Activated CD8-positive, alpha-beta memory T cell treated with anti-CD3 and anti-CD28 coated beads, Interleukin-2, amount 50 U/mL, for 48 hours (primary cell): ENCODE data around the gene TRRAP.

Source experiments
- DNase-seq: peaks from one replicate; pipeline ENCODE4 v3.0.0-alpha.2; 2020

The TRRAP gene

DNA sequence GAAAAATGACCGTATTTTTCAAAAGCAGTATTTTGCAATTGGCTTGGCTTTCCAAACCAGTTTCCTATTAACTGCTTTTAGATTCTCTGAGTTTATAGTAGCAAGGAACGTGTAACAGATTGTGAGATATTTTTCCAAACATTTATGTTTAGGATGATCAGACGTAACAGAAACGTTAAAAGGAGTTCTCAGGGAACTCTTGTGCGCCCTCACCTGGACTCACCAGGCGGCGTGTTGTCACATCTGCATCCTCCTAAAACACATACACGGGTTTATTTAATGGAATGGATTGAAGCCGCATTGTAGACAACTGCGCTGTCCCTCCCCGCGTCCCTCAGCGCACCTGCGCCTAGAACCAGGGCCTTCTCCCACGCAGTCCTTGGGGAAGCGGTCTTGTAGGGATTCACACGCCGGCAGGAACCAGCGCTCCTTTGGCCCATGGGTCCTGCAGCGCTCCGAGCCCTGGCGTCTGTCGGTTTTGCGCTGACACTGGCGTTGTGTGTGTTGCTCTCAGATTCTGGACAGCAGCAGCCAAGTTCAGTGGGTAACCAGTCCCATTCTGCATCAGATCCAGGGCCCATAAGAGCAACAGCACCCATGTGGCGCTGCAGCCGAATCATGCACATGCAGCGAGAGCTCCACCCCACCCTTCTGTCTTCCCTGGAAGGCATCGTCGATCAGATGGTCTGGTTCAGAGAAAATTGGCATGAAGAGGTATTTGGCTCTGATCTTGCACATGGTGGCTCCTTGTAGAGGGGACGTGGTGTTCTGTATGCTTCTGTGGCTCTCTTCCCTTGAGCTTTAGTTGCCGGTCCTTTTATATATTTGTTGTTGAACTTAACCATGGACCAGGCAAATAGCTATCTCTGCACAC is 114.9 kb downstream of the TRRAP start:
- no peak for DNase-seq

DNA sequence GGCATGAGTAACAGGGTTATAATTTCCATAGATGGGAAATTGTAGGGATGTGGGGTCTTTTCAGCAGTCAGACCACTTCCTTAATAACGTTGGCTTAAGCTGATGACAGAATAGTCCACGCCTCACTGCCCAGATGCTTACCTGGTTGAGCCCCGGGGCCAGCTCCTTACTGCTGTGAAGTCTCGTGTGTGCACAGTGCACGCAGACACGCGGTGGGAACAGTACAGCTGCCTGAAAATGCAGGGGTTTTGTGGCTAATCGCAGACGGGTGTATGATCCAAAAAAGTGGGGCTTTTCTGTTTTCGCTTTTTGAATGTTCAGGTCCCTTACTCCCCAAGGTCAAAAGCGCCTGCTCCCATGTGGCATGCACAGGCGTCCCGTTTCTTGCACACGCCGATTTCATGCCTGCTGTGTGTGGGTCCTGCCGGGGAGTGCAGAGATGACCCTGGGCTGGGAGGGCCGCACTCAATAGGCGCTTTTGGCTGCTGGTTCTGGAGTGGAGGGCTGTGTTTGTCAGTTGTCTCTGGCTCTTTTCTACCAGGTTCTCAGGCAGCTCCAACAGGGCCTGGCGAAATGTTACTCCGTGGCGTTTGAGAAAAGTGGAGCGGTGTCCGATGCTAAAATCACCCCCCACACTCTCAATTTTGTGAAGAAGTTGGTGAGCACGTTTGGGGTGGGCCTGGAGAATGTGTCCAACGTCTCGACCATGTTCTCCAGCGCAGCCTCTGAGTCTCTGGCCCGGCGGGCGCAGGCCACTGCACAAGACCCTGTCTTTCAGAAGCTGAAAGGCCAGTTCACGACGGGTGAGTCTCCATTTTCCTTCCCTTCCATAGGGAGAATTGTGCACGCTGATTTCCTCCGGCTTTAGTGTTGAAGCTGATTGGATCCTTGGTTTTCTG is 116.0 kb downstream of the TRRAP start:
- peak; percentile 26 for DNase-seq

DNA sequence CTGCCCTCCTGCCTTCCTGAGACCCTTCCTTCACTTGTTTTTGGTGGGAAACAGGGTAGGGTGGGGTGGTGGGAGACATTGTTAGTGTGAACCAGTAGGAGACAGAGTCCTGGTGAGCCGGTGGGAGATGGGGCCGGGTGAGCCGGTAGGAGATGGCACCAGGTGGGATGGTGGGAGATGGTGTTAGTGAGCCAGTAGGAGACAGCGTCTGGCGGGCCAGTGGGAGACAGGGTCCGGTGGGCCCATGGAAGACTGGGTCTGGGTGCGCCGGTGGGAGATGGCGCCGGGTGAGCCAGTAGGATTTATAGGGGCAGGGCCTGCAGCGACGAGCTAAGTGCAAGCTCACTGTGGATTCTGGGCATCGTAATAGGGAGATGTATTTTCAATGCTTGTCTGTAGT is 116.8 kb downstream of the TRRAP start:
- DNase-seq = no peak

DNA sequence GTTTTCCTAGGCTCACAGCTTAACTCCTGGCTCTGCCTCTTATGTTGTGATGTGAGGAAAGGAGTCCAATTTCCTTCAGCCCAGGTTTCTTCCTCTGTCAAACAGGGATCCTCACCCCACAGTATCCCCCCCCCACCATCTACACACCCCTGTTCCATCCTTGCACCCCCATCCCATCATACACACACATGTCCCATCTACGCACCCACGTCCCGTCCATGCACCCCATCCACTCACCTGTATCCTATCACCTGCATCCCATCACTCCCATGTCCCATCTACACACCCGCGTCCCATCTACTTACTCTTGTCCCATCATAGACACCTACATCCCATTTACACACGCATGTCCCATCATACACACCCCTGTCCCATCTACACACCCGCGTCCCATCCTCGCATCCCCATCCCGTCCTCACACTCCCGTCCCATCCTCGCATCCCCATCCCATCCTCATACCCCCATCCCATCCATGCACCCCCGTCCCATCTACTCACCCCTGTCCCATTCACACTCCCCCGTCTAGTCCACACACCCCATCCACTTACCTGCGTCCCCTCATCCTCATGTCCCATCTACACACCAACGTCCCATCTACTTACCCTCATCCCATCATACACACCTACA is 117.3 kb downstream of the TRRAP start:
- no peak for DNase-seq

DNA sequence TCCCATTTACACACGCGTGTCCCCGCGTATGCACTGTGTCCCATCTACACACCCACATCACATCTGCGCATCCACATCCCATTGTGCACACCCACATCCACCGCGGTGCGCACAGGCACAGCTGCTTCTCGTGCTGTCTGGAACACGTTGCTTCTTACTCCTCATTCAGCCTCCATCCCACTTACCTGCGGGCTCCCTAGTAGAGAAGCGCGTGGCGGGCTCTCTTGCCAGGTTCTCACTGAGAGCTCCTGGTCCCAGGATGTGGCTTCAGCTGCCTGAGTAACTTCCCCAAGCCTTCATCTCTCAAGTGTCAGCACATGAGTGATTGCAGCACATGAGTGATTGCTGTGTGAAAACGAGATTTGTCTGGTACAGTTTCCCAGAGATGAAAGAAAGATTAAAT is 117.8 kb downstream of the TRRAP start:
- peak; percentile 59 for DNase-seq

DNA sequence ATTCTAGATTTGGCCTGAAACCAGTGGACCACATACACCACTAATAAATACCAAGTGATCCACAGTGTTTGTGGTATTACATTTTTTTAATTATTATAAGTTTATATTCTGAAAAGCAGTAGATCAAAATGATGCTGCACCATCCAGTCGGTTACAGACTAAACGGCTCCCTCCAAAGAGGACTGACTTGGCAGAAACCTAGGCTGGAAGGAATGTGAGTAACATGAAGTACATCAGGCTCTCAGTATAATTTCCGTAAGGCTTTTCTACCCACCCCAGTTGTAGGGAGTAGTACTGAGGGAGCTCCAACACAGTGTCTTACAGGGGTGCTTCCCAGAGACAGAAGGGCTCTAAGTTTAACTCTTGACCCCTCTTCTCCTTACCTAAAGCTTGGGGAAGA is 119.5 kb downstream of the TRRAP start:
- no peak for DNase-seq

DNA sequence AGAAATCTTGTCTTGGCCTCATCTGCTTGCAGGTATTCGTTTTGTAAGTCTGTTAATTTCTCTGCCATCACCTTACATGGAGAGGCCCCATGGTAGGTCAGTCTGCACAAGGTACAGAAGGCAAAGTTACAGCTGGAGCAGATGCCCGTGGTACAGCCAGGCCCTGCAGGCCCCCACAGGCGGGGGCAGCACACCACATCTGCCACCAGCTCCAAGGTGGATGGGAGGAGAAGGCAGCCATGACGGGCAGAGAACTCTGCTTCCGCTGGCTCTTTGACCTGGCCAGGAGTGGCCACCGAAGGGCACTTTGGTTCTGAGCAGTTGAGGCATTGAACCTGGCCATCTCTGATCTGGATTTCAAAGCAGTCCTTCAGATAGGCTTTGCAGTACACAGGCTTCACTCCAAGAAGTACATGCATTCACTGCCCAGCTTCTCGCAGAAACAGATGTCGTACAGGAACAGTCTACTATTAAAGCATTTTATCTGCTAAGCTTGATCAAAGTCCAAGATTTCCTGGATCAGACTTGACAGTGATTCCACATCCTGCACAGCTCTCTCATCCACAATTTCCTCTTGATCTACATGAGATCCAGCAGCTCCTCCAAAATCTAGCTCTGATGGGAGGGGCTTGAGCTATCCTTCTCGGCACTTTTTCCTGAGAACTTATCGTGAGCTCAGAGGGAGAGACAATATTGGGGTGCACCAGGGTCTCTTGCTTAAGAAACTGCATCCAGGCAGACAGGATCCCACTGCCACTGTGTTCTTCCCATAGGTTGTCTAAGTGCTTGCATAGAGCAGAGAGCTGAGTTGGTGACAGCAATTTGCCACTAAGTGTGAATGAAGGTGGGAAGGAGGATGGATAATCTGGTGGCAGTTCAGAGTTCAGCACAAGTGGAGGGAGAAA is 120.7 kb downstream of the TRRAP start:
- peak; percentile 32 for DNase-seq

DNA sequence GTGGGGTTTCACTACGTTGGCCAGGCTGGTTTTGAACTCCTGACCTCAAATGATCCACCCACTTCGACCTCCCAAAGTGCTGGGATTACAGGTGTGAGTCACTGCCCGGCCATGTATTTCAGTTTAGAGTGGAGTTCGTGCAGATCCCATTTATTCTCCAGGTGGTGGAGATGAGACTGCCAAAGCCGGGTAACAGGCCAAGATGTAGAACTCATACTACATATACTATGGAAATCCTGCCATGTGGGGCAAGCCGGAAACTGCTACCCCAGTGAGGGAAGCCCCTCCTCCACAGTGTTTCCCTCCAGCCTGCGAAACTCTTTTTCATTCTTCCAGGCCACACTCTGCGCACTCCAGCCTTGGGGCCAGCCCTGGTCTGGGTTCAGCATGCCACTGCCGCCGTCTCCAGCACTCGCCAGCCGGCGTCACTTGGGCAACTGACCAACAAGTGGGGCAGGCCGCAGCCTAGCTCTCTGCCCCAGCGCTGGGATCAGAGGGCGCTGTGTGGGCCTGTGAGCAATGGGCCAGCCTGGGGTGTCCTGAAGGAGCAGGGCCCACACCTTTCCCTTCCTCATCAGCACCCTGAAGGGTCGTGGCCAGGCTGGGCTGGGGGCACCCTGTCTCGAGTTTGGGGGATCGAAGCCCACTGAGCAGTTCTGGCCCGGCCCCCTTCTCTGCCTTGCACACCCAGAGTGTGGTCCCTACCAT is 122.0 kb downstream of the TRRAP start:
- peak; percentile 50 for DNase-seq

DNA sequence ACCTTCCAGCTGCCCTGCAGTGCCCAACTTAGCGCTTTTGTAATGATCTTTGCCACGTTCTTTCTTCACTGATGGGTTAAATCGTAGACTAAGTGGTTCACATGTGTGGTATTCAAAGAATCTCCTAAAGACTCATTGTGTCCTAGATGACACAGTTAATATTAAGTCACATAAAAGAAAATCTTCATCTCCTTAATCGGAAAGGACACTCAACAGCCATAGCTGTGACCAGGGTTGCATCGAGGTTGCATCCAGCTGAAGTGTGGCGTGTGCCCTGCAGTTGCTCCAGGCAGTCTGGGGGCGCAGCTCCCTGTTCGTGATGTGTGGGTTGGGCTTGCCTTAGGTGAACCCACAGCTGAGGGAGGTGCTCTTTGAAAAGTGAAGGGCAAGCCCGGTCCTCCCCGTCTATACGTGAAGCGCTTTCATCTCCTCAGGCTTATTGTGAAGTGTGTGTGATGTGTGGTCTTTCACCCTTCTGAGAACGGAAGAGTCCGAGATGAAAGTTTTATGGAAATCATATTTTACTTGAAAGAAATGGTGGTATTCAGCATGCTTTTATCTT is 122.7 kb downstream of the TRRAP start:
- peak; percentile 55 for DNase-seq

DNA sequence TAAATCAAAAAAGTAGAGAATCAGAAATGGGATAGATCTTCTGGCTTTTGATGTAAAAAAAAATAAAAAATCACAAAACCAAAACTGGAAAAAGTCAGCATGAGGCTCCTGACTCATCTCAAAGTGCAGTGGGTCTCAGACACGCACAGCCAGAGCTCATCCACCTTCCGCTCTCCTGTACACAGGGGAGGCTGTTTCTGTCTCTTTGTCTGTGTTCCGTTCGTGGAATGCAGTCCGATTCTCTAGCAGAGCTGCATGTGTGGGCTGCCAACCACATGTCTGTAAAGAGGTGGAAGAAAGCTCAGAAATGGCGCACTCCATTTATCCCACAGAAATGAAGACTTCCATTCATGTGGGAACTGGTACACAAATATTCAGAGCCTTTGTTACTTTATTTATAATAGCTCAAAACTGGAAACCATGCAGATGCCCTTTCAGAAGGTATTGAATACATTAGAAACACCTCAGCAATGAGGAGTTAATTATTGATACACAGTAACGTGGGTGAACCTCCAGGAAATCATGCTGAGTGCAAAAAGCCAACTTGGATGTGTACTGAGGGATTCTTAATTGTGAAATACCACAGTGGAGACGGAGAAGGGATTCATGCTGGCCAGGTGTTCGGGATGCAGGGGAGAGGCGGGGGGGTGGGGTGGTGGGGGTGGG is 123.3 kb downstream of the TRRAP start:
- DNase-seq = peak; percentile 53

DNA sequence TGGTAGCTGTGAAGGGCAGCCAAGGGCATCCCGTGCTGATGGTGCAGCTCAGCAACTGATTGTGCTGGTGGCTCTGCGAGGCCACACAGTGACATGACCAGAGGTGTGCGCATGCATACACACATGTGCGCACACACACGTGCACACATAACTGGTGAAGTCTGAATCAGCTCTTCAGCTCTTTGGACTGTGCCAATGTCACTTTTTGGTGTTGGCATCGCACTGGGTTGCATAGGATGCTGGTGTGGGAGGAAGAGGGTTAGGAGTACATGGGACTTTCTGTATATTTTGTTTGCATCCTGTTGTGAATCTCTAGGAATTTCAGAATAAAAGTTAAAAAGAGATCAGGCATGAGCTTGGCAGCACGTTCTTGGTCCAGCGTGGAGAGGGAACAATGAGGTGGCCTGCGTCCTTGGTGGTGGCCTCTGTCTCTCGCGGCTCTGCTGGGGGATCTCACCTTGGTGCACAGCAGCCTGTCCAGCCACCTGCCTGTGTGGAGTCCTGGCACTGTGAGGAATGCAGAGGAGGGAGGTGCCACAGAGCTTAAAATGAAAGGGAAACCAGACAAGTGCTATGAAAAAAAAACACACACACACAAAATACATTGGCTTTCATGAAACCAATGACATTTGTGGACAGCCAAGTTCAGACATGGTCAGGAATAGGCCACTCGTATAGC is 124.0 kb downstream of the TRRAP start:
- peak; percentile 42 for DNase-seq

DNA sequence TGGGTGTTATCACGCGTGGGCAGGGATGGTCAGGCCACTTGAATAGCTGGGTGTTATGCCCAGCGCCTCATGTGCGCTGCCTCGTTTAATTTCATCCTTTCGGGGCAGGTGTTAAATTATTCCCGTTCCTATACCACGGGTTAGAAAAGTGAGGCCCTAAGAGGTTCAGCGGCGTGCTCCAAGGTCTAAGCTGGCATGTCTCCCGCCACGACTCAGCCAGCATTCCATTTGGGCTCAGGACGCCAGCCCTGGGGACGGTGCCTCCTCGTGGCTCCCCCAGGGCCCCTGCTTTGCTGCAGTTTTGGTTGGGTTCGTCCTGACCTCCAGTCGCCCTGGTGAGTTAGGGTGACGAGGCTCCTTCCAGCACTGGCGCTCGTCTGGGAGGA is 124.5 kb downstream of the TRRAP start:
- peak; percentile 33 for DNase-seq

DNA sequence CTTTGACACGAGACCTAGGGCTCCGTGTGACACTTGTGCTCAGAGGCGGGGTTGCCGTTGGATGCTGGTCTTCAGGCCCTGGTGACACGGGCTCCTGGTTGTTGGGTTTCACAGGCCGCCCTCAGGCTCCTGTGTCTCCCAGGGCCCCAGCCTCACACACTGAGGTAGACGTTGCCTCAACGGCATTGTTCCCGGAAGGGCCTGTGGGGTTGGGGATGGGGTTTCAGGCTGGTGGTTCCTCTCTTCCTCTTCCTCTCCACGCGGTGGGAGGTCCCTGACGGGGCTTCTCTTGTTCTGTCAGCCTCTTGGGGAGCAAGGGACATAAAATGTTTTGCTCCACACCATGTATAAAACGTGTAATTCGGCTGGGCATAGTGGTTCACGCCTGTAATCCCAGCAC is 125.1 kb downstream of the TRRAP start:
- DNase-seq = peak; percentile 40

DNA sequence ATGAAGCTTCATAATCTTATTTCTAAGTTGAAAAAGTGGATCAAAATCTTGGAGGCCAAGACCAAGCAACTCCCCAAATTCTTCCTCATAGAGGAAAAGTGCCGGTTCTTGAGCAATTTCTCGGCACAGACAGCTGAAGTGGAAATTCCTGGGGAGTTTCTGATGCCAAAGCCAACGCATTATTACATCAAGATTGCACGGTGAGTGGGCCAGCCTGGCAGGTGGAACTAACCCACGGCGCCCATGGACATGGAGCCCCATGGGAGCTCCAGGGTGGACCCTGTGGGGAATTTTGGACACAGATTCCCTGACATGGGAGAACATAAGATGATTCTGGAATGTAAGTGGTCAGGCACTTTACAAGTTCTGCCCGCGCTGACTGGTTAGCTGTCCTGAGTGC is 125.9 kb downstream of the TRRAP start:
- peak; percentile 36 for DNase-seq

DNA sequence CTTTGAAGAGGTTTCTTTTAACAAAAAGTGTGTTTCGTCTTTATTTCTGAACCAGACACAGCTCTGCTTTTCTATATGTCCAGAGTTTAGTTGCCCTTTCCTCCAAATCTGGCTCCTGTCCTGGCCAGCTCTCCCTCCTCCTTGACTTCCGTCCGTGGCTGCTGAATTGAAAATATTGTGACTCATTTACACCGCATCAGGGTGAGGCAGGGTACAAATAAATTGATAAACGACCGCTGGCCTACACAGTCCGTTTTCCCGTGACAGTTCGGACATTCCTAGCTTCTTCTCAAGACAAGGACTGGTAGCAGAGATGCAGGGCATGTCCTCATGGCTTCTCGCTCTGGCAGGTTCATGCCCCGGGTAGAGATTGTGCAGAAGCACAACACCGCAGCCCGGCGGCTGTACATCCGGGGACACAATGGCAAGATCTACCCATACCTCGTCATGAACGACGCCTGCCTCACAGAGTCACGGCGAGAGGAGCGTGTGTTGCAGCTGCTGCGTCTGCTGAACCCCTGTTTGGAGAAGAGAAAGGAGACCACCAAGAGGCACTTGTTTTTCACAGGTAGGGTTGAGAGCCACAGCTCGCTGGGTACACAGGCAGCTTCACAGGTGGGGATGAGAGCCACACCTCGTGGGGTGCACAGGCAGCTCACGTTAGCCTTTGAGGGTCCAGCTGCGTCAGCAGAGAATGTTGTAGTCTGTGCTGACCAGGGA is 126.6 kb downstream of the TRRAP start:
- peak; percentile 40 for DNase-seq

DNA sequence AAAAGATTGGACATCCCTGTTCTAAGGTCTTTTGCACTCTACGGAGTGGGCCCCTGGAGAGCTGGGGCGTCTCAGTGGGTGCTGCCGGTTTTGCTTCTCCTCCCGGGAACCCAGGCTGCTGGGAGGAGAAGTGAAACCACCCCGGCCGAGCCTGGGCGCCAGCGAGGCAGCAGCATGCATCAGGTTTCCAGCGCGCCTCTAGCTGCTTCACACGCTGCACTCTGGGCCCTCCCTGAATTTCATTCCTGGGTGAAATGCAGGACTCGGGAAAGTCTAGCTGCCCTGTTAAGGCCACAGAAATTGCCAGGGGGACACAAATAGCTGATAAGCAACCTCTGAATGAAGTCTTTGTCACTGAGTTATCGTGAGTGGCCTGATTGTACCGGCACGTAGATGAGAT is 127.4 kb downstream of the TRRAP start:
- DNase-seq = peak; percentile 34

DNA sequence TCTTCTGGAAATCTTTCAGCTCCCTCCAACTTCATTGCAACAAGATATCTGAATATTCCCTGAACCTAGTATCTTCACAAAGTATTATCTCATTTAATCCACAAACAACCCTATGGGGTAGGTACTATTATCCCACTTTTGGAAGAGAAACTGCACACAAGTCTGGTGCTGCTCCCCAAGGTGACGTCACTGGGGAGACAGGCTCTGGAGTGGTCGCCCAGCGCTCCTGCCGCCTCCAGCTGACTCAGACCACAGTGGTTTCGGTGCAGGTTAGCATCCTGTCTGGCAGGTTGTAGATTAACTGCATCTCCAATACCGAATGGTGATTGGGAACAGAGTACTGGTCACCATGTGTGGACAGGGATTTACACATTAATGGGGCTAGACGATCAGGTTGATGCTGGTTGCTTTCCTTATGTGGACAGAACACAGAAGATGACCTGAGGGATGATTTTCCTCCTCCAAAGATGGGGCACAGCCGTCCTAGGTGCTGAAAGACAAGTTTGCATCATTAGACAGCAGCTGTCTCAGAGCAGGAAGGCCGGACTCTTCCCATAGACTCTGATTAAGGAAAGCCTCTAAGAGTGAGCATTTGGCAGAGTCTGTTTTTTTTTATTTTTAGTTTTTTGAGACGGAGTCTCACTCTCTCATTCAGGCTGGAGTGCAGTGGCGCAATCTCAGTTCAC is 128.6 kb downstream of the TRRAP start:
- DNase-seq = peak; percentile 37

DNA sequence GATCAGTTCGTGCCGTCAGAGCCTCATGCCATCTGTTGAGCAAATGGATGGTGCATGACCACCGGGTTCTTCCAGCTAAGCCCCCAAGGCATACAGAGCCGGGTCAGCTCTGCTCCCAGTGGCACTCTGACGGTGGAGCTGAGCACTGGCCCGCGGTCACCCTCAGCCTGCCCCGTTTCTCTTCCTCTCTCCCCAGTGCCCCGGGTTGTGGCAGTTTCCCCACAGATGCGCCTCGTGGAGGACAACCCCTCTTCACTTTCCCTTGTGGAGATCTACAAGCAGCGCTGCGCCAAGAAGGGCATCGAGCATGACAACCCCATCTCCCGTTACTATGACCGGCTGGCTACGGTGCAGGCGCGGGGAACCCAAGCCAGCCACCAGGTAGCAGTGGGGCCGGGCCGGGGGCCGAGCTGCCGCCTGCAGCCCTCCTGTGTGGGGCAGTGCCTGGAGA is 129.9 kb downstream of the TRRAP start:
- DNase-seq = peak; percentile 30
